ENCODE data around the gene PITPNM2.

PITPNM2 gene

DNA sequence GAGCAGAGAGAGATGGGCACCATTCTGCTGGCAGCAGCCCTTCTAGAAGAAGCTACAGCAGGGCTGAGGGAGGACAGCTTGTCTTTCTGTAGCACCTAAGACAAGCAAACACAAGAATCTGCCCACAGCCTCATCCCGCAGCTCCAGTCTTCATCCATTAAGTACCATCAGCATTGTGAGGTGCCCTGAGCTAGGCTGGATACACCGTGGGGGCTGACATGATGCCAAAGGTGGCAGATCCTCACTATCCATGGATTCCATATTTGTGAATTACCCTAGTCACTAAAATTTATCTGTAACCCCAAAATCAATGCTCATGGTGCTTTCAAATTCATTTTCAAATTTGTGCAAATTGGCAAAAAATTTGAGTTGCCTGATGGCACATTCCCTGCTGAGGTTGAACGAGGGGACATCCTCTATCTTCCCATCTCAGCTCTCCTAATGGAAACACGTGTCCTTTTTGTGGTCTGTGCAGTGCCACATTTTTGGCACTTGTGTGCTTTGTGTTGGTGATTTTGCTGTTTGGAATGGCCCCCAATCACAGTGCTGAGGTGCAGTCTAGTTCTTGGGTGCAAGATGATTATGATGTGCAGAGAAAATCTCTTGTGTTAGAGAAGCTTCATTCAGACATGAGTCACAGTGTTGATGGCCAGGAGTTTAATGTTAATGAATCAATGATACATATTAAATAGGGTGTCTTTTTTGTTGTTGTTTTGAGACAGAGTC, 7.0 kb downstream of the PITPNM2 start:
- no peak for DNase-seq

DNA sequence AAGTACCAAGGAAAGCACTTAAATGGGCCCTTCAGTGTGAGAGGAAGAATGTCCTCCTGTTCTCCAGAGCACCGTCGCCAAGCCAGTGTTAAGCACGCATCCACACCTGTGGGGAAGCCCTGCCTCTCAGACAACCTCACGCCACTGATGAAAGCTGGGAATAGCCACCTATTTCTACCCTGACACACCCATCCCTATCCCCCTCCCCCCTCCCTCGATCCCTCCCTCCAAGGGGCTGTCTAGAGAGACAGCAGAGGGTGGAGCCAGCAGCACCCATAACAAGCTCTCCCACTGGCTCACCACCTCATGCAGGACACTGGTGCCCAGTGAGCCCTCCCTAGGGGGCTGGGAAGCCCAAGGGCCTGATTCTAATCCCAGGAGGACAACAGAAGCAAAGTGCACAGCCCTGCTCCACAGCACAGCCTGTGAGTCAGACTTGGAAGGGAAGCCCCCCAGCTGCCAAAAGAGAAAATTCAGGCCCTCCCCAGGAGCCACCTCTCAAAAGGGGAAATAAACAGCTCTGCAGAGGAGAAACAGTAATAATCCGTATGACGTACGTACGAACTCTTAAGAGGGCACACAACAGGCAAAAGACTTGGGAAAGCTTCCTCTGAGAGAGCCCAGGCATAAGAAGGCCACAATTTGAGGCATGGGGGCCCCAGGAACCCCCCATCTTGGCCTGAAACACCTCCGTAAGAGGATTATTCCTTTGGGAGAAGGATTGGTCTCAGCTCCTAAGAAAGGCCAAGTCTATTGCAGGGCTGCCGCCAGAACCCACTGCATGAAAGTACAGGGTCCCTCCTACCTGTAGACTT, 7.8 kb downstream of the PITPNM2 start:
- peak; percentile 90 for DNase-seq

DNA sequence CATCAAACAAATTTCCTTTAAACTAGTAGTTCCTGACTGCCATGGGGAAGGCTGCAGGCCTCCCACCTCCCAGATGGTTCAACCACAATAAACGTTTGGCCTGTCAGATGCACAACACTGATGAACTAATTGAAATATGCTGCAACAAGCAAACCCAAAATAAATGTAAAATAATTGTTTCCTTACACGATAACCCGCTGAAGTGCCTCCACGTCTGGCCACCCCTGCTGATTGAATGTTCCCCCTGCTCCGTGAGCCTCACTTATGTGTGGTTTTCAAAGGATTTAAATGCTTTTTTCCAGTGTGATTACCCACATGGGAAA, 8.4 kb downstream of the PITPNM2 start:
- no peak for DNase-seq

DNA sequence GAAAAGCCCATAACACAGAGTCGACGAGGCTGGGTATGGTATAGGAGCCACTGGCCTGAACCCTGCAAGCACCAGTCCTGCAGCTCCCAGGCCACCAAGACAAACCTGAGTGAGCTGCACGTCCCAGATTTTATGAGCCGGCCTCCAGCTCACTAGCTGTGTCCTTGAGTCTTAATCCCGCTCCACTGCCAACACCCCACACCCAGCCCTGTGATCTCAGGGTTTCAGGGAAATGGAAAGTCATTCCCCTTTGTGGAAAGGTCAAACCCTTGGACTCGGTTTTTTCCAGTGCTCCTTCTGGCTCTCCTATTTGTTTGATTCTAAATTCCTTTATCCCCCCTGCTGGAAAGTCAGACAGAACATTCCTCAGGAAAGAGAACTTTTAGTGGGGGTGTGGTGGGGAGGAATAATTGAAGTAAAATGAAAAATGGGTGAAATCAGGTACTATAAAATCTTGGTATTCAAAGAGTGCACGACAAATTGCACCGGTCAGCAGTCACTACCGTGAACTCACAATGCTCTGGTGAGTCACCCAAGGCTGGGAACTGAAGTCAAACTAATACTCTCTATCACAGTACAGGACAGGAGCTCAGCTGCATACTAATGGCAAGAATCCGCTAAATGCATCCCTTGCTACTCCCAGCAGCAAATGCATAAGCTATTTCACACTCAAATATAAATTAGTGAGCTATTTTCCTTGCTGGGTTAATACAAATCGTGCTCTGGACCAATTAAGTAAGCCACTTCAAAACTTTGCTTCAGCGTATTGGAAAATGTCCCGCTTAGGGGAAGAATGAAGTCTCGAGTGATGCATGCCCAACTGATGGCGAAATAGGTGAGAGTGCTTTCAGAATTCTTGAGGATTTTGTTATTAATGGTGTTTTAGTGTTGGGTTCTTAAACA, 9.0 kb downstream of the PITPNM2 start:
- DNase-seq: no peak

DNA sequence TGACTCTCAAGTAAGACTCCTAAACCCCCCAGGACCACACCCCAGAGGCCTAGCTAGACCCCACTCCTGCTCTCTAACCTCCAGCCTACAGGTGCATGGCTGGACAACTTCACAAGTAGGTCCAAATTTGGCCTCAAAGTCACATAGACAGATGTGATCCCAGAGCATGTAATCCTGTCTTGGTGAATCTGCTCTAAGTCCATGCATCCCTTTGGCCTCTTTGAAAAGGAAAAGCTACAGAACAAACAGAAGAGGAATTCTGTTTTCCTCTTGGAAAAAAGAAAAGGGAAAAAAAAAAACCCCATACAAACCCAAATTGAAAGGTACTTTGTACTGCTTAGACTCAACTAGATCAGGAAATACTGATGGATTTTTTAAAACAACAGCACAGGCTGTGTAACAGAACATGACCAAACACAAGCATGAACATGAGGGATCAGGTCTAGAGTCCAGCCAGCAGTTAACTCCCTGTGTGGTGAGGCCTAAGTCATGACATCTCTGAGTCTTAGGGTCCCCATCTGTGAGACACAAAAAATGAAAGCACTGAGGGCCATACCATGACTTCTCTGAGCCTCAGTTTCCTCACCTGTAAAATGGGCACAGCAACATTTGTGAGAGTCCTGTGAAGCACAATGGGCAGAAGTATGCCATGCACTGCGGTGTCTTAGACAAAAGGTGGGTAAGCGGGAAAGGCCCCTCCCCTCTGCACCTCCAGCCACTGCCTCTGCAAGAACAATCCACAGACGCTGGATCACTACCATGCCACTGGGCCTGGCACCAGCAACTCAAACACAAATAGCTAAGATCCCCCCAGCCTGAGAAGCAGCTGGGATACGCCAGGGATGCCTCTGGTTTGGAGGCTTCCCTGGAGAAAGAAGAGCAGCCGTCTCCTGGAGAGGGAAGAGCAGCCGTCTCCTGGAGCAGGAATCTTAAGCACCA, 9.9 kb downstream of the PITPNM2 start:
- DNase-seq: no peak

DNA sequence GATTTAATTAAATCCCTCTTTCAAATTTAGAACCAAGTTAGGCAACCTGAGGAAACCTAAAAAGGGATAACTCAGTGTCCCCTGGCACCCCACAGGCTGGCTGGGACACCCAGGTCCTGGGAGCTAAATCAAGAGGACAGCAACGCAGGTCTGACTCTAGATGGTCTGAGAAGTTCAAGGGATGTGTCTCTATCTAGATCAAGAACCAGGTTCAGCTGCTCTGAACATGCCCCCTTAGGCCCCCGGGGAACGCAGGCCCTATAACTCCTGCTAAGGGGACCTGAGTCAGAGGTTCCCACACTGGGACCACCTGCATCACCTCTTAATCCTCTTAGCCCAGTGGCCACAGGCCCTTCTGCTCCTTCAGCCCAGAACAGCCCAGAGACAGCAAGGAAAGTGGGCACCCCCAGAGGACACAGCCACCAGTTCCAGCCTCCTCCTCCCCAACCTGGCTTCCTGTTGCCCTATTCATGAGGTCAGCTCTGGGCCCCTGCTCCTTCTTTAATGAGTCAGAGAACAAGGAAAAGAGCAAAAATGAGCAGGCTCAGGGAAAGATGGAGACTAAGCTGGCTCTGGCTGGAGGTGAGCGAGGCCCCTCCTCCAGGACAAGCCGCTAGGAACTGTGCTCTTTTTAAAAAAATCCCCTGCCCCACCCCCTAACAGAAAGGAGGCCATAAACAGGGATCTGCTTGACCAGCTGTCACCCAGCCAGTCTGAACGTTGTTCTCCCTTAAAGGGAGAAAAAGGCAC, 10.8 kb downstream of the PITPNM2 start:
- peak; percentile 43 for DNase-seq

DNA sequence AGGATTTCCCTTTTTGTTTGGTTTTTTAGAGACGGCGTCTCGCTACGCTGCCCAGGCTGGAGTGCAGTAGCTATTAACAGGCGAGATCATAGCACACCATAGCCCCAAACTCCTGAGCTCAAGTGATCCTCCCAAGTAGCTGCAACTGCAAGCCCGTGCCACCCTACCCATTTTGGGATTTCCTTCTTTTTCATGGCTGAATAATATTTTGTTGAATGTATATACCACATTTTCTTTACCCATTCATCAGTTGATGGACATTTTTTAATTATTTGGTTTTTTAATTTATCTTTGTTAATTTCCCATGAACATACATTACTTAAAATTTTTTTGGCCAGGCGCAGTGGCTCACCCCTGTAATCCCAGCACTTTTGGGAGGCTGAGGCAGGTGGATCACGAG, 15.2 kb downstream of the PITPNM2 start:
- DNase-seq: no peak

DNA sequence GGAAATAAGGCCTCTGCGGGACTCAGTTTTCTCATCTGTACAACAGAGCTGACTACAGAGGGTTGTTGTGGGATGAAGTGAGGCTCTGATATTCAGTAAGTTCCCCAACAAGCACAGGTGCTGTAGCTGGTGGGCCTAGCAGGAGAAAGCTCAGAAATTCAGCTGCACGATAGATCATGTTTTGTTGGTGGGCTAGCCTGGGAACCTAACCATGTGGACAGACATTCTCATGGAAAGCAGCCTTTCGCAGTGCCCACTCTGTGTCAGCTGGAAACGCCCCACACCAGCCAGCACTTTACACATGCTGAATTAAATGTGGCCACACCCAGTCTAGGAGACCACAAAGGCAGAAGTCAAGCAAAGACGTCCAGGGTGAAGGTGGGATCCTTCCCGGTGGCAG, 16.1 kb downstream of the PITPNM2 start:
- DNase-seq: no peak

DNA sequence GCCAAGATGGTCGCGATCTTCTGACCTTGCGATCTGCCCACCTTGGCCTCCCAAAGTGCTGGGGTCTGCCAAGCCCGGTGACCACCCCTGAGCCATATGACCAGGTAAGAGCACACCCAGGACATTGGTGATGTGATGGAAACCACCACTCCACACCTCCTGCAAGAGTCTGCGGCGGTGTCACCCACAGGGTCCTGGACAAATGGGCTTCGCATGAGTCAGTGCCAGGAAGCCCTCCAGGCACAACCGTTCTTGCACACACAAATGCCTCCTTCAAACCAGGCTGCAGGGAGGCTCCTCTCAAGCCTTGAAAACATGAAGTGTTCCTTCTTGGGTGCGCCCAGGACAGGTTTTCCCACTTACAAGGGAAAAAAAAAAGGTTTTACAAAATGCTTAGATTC, 16.6 kb downstream of the PITPNM2 start:
- no peak for DNase-seq

DNA sequence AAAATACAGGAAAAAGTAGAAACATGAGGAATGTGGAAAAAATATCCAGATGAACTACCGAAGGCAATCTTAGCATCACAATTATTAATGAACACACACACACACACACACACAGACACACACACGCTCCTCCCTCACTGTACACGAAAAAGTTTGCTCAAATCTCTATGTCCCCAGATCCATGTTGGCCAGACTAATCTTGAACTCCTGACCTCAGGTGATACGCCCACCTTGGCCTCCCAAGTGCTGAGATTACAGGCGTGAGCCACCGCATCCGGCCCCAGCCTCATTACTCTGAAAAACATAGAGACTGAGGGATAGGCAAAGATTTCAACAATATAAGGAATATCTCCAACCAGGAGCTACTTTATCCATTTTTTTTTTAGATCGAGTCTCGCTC, 17.2 kb downstream of the PITPNM2 start:
- DNase-seq: no peak

DNA sequence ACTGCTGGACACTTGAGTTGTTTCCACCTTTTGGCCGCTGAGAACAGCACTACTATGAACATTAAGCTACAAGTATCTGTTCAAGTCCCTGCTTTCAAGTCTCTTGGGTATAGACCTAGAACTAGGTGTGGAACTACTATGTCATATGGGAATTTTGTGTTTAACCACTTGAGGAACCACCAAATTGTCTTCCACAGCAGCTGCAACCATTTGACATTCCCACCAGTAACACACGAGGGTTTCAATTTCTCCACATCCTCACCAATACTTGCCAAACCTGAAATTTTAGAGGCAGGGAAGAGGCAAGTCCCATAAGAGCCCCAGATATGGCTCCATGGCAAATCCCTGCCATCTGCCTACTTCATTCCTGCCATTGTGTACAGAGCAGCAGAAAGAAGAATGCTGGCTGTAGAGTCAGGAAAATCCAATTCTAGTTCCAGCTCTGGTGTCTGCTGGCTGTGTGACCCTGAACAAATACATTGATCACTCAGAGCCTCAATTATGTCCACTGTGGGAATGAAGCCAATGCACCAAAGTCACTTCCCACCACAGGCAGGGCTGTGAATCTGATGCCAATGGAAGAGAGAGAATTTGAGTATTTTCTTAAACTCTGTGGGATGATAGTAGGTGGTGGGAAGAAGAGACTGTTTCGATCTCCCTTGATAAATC, 17.8 kb downstream of the PITPNM2 start:
- DNase-seq: peak; percentile 86

DNA sequence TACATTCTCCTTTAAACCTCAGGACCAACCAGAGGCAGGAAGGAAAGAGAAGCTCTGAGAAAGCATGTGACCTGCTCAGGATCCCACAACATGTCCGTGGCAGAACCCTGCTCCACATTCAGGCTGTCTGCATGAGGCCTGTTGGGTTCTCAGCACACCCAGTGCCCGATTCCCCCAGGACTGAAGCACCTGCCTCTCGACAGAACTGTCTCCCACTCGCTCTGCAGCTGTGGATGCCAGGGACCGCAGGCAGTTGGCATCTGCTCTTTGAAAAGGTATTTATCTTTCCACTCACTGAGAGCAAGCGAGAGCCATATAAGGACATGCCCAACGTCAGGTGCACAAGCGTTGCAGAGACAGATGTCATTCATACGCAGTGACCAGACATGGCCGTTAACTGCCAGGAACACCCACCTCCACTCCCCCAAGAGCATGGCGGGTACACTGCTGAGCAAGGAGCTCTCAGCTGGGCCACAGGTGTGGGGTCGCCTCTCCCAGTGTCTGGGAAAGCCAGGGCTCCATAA, 18.9 kb downstream of the PITPNM2 start:
- peak; percentile 99 for DNase-seq

DNA sequence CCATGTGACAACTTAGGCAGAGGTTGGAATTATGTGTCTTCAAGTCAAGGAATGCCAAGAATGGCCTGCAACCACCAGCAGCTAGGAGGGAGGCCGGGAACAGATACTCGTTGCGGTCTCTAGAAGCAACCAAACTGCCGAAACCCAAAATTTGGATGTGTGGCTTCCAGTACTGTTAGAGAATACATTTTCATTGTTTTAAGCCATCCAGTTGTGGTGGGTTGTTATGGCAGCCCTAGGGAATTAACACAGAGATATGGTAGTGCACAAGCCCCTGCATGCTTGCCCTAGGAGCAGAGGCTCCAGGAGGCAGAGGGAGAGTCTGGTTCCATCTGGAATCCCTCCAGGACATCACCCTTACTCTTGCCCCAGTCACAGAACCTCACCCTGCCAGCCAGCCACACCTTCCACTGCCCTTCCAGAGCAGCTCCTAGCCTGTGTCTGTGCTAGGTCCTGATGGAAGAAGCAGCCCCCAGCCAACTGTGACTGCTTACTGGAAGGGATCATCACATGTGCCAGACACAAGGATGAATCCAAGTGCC, 19.5 kb downstream of the PITPNM2 start:
- DNase-seq: no peak

DNA sequence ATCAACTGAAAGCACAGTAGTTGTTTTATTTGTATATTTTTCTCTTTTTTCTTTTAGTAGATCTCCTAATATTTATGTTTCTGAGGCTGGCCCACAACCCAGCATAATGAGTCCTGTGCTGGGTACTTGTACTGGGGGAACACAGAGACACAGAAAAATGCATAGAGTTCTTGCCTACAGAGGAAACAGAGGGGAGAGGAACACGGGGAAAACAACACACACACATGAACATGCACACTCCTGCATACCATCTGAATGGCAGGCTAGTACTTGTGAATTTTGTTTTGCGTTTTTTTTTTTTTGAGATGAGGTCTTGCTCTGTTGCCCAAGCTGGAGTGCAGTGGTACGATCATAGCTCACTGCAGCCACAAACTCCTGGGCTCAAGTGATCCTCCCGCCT, 21.3 kb downstream of the PITPNM2 start:
- DNase-seq: no peak

DNA sequence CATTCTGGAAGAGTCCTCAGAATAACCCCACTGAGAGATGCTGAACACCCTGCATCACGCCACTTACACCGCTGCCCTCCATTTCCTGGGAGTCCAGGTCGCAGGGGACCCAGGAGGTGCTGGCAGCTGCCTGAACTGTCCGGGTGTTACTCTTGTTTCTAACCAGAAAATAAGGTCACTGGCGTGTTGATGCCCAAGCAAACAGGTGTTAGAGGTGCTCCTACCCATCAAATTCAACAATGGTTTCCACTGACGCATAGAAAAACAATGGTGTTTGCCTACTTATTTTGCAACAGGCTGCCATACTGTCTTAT, 23.8 kb downstream of the PITPNM2 start:
- DNase-seq: peak; percentile 69

DNA sequence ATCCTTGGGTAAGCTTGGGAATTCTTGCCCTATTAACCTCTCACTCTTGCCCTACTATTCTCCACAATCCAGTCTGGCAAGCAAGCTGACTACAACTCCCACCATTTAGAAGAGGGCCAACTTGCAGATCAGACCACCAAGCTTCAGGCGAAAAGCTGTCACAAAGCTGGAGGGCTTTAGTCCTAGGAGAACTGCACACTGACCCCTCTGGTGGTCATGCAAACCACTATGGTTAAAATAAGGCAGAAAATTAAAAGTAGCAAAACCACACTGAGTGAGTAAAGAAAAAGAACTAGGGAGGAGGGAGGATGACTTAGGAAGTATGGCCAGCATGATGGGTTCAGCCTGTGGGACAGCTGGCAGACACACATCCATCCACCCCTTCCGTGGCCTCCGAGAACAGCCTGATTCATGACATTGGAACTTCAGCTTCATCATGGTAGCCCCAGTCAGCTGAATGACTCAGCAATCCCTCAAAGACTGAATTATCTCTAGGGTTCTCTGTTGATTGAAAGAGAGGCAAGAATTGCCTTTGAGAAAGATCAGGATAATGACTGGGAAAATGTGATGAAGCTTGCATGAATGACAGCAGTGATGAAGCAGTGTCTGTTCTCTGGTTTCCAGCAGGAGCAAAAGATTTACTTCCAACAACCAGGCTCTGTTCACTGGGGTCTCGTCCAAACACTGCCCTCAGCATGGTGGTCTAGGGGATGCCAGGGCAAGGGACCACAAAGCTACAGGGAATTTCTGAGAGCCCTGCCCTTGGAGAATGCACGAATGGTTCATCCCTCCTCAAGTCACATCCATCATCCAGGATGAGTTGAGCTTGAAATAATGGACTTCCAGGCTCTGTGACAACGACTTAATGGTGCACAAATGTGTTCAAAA, 24.4 kb downstream of the PITPNM2 start:
- no peak for DNase-seq

DNA sequence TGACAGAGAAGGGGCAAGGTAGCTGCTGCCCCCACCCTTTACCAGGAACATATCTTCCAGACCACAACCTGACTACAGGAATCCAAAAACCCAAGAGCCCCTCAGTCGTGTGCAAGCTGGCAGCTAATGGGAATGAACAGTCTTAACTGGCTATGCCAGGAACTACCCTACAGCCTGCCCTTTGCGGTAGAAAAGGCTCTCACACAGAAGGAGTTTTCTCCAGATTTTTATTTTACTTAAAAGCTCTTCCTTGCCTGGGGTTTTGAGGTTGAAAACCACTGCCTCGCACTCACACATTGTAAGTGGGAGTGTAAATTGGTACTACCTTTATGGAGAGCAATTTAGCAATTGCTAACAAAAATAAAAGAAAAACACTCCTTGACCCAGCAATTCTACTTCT, 28.3 kb downstream of the PITPNM2 start:
- no peak for DNase-seq

DNA sequence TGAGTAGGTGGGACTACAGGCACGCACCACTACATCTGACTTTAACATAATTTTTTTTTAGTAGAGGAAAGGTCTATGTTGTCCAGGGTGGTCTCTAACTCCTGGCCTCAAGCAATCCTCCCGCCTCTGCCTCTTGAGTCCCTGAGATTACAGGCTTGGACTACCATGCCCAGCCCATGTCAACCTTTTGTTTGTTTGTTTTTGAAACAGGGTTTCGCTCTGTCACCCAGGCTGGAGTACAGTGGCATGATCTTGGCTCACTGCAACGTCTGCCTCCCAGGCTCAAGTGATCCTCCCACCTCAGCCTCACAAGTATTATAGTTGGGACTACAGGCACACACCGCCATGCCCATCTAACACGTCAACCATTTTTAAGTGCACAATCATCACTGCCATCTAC, 29.2 kb downstream of the PITPNM2 start:
- DNase-seq: peak; percentile 48

DNA sequence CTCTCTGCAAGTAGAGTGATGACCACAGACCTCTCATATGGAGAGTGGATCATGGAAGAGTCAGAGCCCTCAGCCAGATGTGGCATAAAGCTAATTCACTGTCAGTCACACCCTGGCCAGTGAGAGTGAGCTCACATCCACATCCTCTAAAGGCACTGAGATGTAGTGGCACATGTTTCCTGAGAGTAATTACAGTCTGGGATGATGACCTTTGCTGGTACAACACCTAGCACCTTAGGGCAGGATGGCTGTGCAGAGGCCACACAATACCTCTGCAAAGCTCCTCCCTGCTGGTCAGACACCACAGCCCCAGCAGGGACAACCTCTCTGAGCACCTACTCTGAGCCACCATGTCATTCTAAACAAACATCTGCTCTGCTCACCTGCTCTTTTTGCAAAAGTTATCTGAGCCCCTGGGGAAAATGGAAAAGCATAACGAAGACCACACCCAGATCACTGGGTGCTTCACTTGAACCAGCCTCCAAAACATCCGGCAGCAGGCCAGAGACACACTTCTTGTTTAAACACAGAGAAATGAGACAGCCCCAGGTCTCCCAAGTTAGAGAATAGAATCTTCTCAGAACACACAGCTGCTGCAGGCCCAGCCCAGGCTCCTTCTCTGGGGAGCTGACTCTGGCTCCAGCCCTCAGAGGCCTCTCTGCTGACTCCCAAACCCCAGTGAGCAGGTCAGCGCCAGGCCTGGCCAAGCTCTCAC, 30.3 kb downstream of the PITPNM2 start:
- peak; percentile 90 for DNase-seq
